ENCODE results near the gene SPC24. TPM values are rescaled to one million over a fixed set of nuclear protein-coding genes. Genes with fewer than 3 reads are reported as not detected.

SPC24 gene
- total RNA-seq, 1 experiment from 2014 or later = 16.4 TPM

DNA sequence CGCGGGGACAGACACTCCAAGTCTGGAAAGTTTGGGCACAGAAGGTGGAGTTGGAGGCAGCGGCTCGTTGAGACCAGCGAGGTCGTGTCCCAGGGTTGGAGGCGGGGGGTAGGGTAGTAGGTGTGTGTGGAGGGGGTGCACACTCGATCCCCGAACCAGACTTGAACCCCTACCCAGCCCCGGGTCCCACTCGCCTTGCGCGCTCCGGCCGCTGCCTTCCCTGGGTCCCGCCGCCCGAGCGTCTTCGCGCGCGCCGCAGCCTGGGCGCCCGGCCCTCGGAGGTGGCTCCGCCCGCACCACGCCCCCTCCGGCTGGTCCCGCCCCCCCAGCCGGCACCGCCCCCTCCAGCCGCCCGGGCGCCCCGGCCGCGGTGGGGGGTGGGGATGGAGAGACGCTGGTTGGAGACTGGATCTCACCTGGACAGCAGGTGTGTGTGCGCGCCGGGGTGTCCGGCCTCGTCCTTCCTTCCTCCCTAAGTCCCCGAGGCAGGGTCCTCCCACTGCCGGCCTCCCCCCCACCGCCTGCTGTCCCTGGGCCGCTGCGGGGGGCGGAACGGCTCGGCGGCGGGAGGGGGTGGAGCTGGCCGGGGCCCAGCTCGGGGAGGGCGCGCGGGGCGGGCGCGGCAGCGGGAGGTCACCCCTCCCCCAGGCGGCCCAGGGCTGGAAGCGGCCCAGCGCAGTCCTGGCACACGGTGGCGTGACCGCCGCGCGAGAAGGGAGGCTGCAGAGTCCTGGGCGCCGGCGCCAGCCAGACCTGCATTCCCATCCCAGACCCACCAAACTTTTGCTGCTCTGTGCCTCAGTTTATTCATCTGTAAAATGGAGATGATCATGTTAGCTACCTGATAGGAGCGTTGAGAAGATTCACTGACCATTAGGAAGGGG lies 42.0 kb upstream of the SPC24 start, which contains the start of gene KANK2:
Gene KANK2 (minus strand): TSS at position 255 of the 884 bp plus-strand sequence. CDS start 3,034 bp downstream, outside the sequence.
- intact Hi-C loops (cut with micrococcal nuclease) = loop anchor here (5.0 kb wide), 1 partner anchor 260 kb away; no protein-coding TSS in a partner anchor
- Mint-ChIP-seq H3K27me3 (ENCODE audit: insufficient read depth, unreplicated experiment) (no peaks in the 10 kb centered on the region), H3K4me3 (ENCODE audit: unreplicated experiment) (peak within 1 kb of the TSS; percentile 84), H3K9me3 (ENCODE audit: unreplicated experiment) (no peaks in the 10 kb centered on the region), H3K36me3 (ENCODE audit: insufficient read depth, unreplicated experiment) (peaks cover 4% of the 10 kb centered on the region), H3K27ac (ENCODE audit: low read depth, unreplicated experiment) (peak within 1 kb of the TSS; percentile 49), H3K4me1 (ENCODE audit: insufficient read depth, unreplicated experiment) (peaks cover 11% of the 10 kb centered on the region)
- ChIA-PET POLR2A (interaction anchor here (0.6 to 1.3 kb wide), 6 partner anchors 34 to 149 kb away, joined by 3 to 15 read pairs (median 4); partner anchors contain the start of genes CCDC159 and TMEM205), CTCF (interaction anchor here (0.5 to 1.6 kb wide), 2 partner anchors 60 to 161 kb away, joined by 3 to 8 read pairs; no protein-coding TSS in a partner anchor)
- TF ChIP-seq, protein P1, sequence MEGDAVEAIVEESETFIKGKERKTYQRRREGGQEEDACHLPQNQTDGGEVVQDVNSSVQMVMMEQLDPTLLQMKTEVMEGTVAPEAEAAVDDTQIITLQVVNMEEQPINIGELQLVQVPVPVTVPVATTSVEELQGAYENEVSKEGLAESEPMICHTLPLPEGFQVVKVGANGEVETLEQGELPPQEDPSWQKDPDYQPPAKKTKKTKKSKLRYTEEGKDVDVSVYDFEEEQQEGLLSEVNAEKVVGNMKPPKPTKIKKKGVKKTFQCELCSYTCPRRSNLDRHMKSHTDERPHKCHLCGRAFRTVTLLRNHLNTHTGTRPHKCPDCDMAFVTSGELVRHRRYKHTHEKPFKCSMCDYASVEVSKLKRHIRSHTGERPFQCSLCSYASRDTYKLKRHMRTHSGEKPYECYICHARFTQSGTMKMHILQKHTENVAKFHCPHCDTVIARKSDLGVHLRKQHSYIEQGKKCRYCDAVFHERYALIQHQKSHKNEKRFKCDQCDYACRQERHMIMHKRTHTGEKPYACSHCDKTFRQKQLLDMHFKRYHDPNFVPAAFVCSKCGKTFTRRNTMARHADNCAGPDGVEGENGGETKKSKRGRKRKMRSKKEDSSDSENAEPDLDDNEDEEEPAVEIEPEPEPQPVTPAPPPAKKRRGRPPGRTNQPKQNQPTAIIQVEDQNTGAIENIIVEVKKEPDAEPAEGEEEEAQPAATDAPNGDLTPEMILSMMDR (IDR thresholded peaks at IDR 0.05; ENCODE audit: unreplicated experiment) = no peak
- BruUV-seq (replicated peaks) = no TSS peak
- peak; percentile 84 for DNase-seq (ENCODE audit: unreplicated experiment)

DNA sequence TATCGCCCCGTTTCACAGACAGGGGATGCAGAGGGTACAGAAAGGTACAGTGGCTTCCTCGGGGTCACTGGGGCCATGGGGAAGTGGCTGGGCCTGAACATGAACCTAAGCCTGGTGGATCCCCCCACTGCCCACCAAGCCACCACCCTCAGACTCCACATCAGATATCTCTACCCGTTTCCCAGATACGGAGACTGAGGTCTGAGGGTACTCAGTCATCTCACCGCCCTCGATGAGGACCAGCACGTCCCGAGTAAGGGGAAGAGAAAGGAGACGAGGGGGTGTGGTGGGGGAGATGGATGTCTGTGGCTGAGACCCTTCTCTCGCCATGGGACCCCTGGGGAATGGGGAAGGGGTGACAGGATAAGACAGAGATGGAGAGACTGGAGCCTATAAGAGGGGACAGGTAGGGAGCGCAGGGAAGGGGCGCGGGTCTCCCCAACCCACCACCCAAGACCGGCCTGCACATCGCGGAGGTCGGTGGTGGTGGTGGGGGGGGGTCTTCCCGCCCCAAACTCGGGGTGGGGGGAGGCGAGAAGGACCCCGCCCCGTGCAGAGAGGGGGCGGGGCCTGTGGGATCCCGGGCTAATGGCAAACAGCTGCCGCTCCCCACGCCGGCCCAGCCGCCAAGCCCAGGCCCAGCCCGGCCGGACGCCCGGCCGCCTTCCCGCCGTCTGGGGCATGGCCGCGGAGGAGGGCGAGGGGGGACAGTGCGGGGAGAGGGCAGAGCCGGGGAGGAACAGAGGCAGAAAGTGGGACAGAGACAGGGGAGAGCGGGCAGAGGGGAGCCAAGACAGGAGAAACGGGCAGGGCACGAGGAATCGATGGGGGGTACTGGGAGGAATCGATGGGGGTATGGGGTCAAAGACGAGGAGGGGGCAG lies 41.1 kb upstream of the SPC24 start:
- BruUV-seq (replicated peaks) = no TSS peak
- no peaks in the 10 kb centered on the region for H3K27me3 Mint-ChIP-seq (ENCODE audit: insufficient read depth, unreplicated experiment)
- peak overlapping the region; percentile 49 for H3K27ac Mint-ChIP-seq (ENCODE audit: low read depth, unreplicated experiment)
- H3K36me3 Mint-ChIP-seq (ENCODE audit: insufficient read depth, unreplicated experiment) = peaks cover 13% of the 10 kb centered on the region
- TF ChIP-seq, protein P1 (IDR thresholded peaks at IDR 0.05; ENCODE audit: unreplicated experiment) = no peak
- DNase-seq (ENCODE audit: unreplicated experiment) = no peak
- intact Hi-C loops (cut with micrococcal nuclease) = loop anchor here (5.0 kb wide), 1 partner anchor 259 kb away; no protein-coding TSS in a partner anchor
- no peaks in the 10 kb centered on the region for H3K9me3 Mint-ChIP-seq (ENCODE audit: unreplicated experiment)
- POLR2A ChIA-PET = no interaction called here
- peaks cover 11% of the 10 kb centered on the region for H3K4me1 Mint-ChIP-seq (ENCODE audit: insufficient read depth, unreplicated experiment)
- H3K4me3 Mint-ChIP-seq (ENCODE audit: unreplicated experiment) = peak overlapping the region; percentile 84
- CTCF ChIA-PET = no interaction called here

DNA sequence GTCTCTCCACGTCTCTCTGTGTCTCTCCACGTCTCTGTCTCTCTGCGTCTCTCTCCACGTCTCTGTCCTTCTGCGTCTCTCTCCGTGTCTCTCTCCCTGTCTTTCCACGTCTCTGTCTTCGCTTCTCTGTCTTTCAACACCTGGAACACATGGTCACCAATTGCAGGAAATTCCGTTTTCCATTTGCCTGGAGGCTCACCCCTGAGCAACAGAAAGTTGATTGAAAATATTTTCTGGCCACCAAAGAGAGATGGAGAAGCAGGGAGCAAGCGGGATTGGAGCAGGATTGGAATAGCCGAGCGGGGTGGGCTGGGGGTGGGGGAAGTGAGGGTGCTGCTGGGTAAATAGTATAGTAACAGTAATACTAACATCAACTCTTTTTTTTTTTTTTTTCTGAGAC lies 40.1 kb upstream of the SPC24 start:
- Mint-ChIP-seq H3K27me3 (ENCODE audit: insufficient read depth, unreplicated experiment) (no peaks in the 10 kb centered on the region), H3K36me3 (ENCODE audit: insufficient read depth, unreplicated experiment) (peaks cover 19% of the 10 kb centered on the region), H3K4me1 (ENCODE audit: insufficient read depth, unreplicated experiment) (peaks cover 11% of the 10 kb centered on the region), H3K4me3 (ENCODE audit: unreplicated experiment) (peak overlapping the region; percentile 84), H3K9me3 (ENCODE audit: unreplicated experiment) (no peaks in the 10 kb centered on the region), H3K27ac (ENCODE audit: low read depth, unreplicated experiment) (no peak overlapping the region)
- TF ChIP-seq, protein P1 (IDR thresholded peaks at IDR 0.05; ENCODE audit: unreplicated experiment) = no peak
- ChIA-PET CTCF (interaction anchor here (1.2 kb wide), 1 partner anchor 67 kb away, joined by 3 read pairs; no protein-coding TSS in a partner anchor), POLR2A (no interaction called here)
- DNase-seq (ENCODE audit: unreplicated experiment) = no peak
- intact Hi-C loops (cut with micrococcal nuclease) = loop anchor here (5.0 kb wide), 1 partner anchor 258 kb away; no protein-coding TSS in a partner anchor
- no TSS peak for BruUV-seq (replicated peaks)

Data from MCF 10A (cell line).